H9 (cell line): ENCODE results near the gene GPR83. TPM values are rescaled to one million over a fixed set of nuclear protein-coding genes. Genes with fewer than 3 reads are reported as not detected.
"Not testable (repeated sequence)": the region's sequence is repeated elsewhere in the genome, so short reads cannot be mapped to it uniquely, and the experiment has no call there.

Source experiments
- DNase-seq: peaks from one replicate; pipeline ENCODE4 v3.0.0-alpha.2; 2017
- H2AFZ ChIP-seq: one replicate; pipeline ENCODE4 v1.6.1; 2013; ENCODE audit warnings: mild to moderate bottlenecking, low read length, control low read depth, moderate library complexity
- H2AK5ac ChIP-seq: 2 replicates; pipeline ENCODE4 v1.6.1; 2013; ENCODE audit warnings: low read length, control low read depth, mixed read lengths; ENCODE audit not compliant: insufficient read length
- H2BK120ac ChIP-seq: one replicate; pipeline ENCODE4 v1.6.1; 2013; ENCODE audit warnings: low read depth, mild to moderate bottlenecking, low read length, control low read depth, inconsistent platforms; ENCODE audit not compliant: poor library complexity, severe bottlenecking
- H2BK12ac ChIP-seq: 2 replicates; pipeline ENCODE4 v1.6.1; 2013; ENCODE audit warnings: low read length, control low read depth, mixed read lengths, low read depth; ENCODE audit not compliant: insufficient read length
- H2BK15ac ChIP-seq: 2 replicates; pipeline ENCODE4 v1.6.1; 2013; ENCODE audit warnings: low read depth, low read length, control low read depth
- H2BK20ac ChIP-seq: one replicate; pipeline ENCODE4 v1.6.1; 2013; ENCODE audit warnings: low read depth, mild to moderate bottlenecking, low read length, control low read depth, inconsistent platforms; ENCODE audit not compliant: poor library complexity, severe bottlenecking
- H2BK5ac ChIP-seq: 2 replicates; pipeline ENCODE4 v1.6.1; 2013; ENCODE audit warnings: low read length, control low read depth, mixed read lengths; ENCODE audit not compliant: insufficient read length
- H3K14ac ChIP-seq: 2 replicates; pipeline ENCODE4 v1.6.1; 2013; ENCODE audit warnings: low read length, control low read depth; ENCODE audit not compliant: insufficient read depth
- H3K18ac ChIP-seq: 2 replicates; pipeline ENCODE4 v1.6.1; 2013; ENCODE audit warnings: low read depth, mild to moderate bottlenecking, mixed read lengths, low read length, control low read depth; ENCODE audit not compliant: insufficient read length
- H3K23ac ChIP-seq: 2 replicates; pipeline ENCODE4 v1.6.1; 2013; ENCODE audit warnings: low read length, control low read depth, mixed read lengths, low read depth; ENCODE audit not compliant: insufficient read length
- H3K23me2 ChIP-seq: 2 replicates; pipeline ENCODE4 v1.6.1; 2013; ENCODE audit warnings: low read depth, mild to moderate bottlenecking, mixed read lengths, low read length, control low read depth; ENCODE audit not compliant: insufficient read length, poor library complexity, severe bottlenecking
- H3K27ac ChIP-seq: 2 replicates; pipeline ENCODE4 v1.5.1; 2013; ENCODE audit warnings: low read length, control low read depth, mixed read lengths, low read depth; ENCODE audit not compliant: insufficient read length
- H3K27me3 ChIP-seq: 2 replicates; pipeline ENCODE4 v1.6.1; 2013; ENCODE audit warnings: low read length, control low read depth, inconsistent platforms; ENCODE audit not compliant: insufficient read depth
- H3K4ac ChIP-seq: 2 replicates; pipeline ENCODE4 v1.6.1; 2013; ENCODE audit warnings: low read depth, mild to moderate bottlenecking, control low read depth, inconsistent platforms, low read length, moderate library complexity
- H3K4me1 ChIP-seq: 2 replicates; pipeline ENCODE4 v1.6.1; 2013; ENCODE audit warnings: low read length, control low read depth, inconsistent platforms; ENCODE audit not compliant: insufficient read depth
- H3K4me2 ChIP-seq: 2 replicates; pipeline ENCODE4 v1.6.1; 2013; ENCODE audit warnings: low read length, control low read depth, mixed read lengths; ENCODE audit not compliant: insufficient read length, insufficient read depth
- H3K56ac ChIP-seq: 2 replicates; pipeline ENCODE4 v1.6.1; 2013; ENCODE audit warnings: low read depth, mild to moderate bottlenecking, mixed read lengths, low read length, control low read depth; ENCODE audit not compliant: insufficient read length
- H3K79me1 ChIP-seq: 2 replicates; pipeline ENCODE4 v1.6.1; 2013; ENCODE audit warnings: low read depth, mild to moderate bottlenecking, moderate library complexity, low read length, control low read depth, inconsistent platforms; ENCODE audit not compliant: insufficient read depth, poor library complexity, severe bottlenecking
- H3K79me2 ChIP-seq: 2 replicates; pipeline ENCODE4 v1.6.1; 2013; ENCODE audit warnings: low read length, control low read depth, inconsistent platforms; ENCODE audit not compliant: insufficient read depth
- H3K9ac ChIP-seq: 2 replicates; pipeline ENCODE4 v1.6.1; 2013; ENCODE audit warnings: low read length, control low read depth, mixed read lengths; ENCODE audit not compliant: insufficient read length; ENCODE audit errors: extremely low read depth
- H3K9me3 ChIP-seq: one replicate; pipeline ENCODE4 v1.6.1; 2013; ENCODE audit warnings: low read depth, low read length, inconsistent platforms; ENCODE audit not compliant: control insufficient read depth
- H3T11ph ChIP-seq: one replicate; pipeline ENCODE4 v1.6.1; 2013; ENCODE audit warnings: mild to moderate bottlenecking, low read length, control low read depth, inconsistent platforms
- H4K20me1 ChIP-seq: one replicate; pipeline ENCODE4 v1.6.1; 2013; ENCODE audit not compliant: control insufficient read depth, insufficient read length, insufficient read depth
- H4K5ac ChIP-seq: 2 replicates; pipeline ENCODE4 v1.6.1; 2013; ENCODE audit warnings: low read depth, mild to moderate bottlenecking, mixed read lengths, low read length, control low read depth; ENCODE audit not compliant: insufficient read length
- H4K8ac ChIP-seq: replicated peaks from 2 replicates; pipeline ENCODE4 v1.6.1; 2013; ENCODE audit warnings: low read length, control low read depth, mixed read lengths, low read depth; ENCODE audit not compliant: insufficient read length
- H4K91ac ChIP-seq: 2 replicates; pipeline ENCODE4 v1.6.1; 2013; ENCODE audit warnings: low read depth, mild to moderate bottlenecking, moderate library complexity, mixed read lengths, low read length, control low read depth; ENCODE audit not compliant: insufficient read length
- H3K27ac Mint-ChIP-seq, 3 experiments: 2 replicates in 2 of 3; 3 replicates in 1 of 3; pipeline ENCODE4 v1.8.0; 2020 to 2021; ENCODE audit warnings: mixed read lengths in 3 of 3, mild to moderate bottlenecking in 1 of 3, moderate library complexity in 1 of 3
- H3K27me3 Mint-ChIP-seq: 2 replicates; pipeline ENCODE4 v1.8.0; 2021; ENCODE audit warnings: low read depth, mild to moderate bottlenecking, moderate library complexity, mixed read lengths
- H3K36me3 Mint-ChIP-seq, 3 experiments: 2 replicates in 2 of 3; 3 replicates in 1 of 3; pipeline ENCODE4 v1.8.0; 2020 to 2021; ENCODE audit warnings: low read depth in 3 of 3, mixed read lengths in 3 of 3; ENCODE audit not compliant: insufficient read depth in 1 of 3
- H3K4me1 Mint-ChIP-seq, 2 experiments: 2 replicates each; pipeline ENCODE4 v1.8.0; 2020; ENCODE audit warnings: mixed read lengths in 2 of 2
- H3K4me3 Mint-ChIP-seq, 2 experiments: 2 replicates in 1 of 2; 3 replicates in 1 of 2; pipeline ENCODE4 v1.8.0; 2020 to 2021; ENCODE audit warnings: mild to moderate bottlenecking in 2 of 2, mixed read lengths in 2 of 2, moderate library complexity in 1 of 2
- H3K9me3 Mint-ChIP-seq, 2 experiments: 2 replicates in 1 of 2; 3 replicates in 1 of 2; pipeline ENCODE4 v1.8.0; 2020; ENCODE audit warnings: mild to moderate bottlenecking in 2 of 2, mixed read lengths in 2 of 2, moderate library complexity in 1 of 2
- WGBS: extraction: QIAGEN DNeasy Blood & Tissue Kit; methylation state at CpG from one replicate; pipeline ENCODE4 v1.1.7; 2013; ENCODE audit warnings: missing lambda C conversion rate, low lambda C conversion rate, mixed read lengths; ENCODE audit not compliant: insufficient read length; ENCODE audit errors: extremely low coverage; 5-methylcytosine and 5-hydroxymethylcytosine counted together
- total RNA-seq: library from RNA; stranded (reverse); gene quantifications from 2 replicates; pipeline ENCODE4 v1.2.1, GENCODE V29; 2021
- TF ChIP-seq, protein P1 (sequence below): fragments of 200-600 bp; sonication (generic); conservative IDR thresholded peaks from 3 replicates; pipeline ENCODE4 v1.8.0; 2021; ENCODE audit warnings: antibody characterized with exemption, mild to moderate bottlenecking

Gene GPR83
- total RNA-seq, 1 experiment from 2014 or later = not detected

DNA sequence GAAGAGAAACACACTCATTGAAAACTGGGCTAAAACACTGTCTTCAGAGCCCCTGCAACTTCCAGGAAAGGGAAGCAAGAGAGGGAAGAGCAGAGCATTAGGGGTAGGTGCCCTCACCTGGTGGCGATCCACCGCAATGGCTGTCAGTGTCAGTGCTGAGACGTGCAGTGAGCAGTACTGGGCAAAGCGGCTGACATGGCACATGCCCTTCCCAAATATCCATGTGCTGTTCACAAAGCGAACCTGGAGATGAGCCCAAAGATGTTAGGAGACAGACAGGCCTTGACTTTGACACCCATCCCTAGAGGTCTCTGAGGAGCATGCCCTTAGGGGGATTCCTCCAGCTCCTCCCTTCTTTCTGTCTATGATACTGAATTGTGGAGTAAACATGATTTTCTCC is 4.9 kb downstream of the GPR83 start:
- Histone ChIP-seq H3K79me1 (no peaks in the 10 kb centered on the region), H3K23me2 (no peaks in the 10 kb centered on the region), H3K4me2 (no peak overlapping the region), H4K5ac (no peak overlapping the region), H3K14ac (no peak overlapping the region), H4K8ac (no peak overlapping the region), H3K18ac (no peak overlapping the region), H4K20me1 (no peaks in the 10 kb centered on the region), H2BK15ac (no peak overlapping the region), H3K9me3 (no peaks in the 10 kb centered on the region), H3K4me1 (no peaks in the 10 kb centered on the region), H2BK12ac (no peak overlapping the region), H3K27me3 (peaks cover 16% of the 10 kb centered on the region; the same call in 1 of the 2 replicates), H3K4ac (no peak overlapping the region), H3K9ac (no peak overlapping the region), H3K79me2 (no peaks in the 10 kb centered on the region), H2AFZ (no peak overlapping the region), H3K56ac (no peak overlapping the region), H2BK20ac (no peak overlapping the region), H2BK5ac (no peak overlapping the region), H2BK120ac (no peak overlapping the region), H3T11ph (no peak overlapping the region), H2AK5ac (no peak overlapping the region), H4K91ac (no peak overlapping the region), H3K23ac (no peak overlapping the region), H3K27ac (no peak overlapping the region)
- Mint-ChIP-seq H3K4me1 (peaks cover 6% of the 10 kb centered on the region in 2 experiments), H3K27ac (no peak overlapping the region), H3K9me3 (peaks cover 0 to 2% of the 10 kb centered on the region in 2 experiments; a peak in 2 of 5 replicates), H3K36me3 (no peaks in the 10 kb centered on the region), H3K27me3 (peaks cover 45% of the 10 kb centered on the region), H3K4me3 (no peak overlapping the region)
- TF ChIP-seq, protein P1, sequence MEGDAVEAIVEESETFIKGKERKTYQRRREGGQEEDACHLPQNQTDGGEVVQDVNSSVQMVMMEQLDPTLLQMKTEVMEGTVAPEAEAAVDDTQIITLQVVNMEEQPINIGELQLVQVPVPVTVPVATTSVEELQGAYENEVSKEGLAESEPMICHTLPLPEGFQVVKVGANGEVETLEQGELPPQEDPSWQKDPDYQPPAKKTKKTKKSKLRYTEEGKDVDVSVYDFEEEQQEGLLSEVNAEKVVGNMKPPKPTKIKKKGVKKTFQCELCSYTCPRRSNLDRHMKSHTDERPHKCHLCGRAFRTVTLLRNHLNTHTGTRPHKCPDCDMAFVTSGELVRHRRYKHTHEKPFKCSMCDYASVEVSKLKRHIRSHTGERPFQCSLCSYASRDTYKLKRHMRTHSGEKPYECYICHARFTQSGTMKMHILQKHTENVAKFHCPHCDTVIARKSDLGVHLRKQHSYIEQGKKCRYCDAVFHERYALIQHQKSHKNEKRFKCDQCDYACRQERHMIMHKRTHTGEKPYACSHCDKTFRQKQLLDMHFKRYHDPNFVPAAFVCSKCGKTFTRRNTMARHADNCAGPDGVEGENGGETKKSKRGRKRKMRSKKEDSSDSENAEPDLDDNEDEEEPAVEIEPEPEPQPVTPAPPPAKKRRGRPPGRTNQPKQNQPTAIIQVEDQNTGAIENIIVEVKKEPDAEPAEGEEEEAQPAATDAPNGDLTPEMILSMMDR = no peak
- no CpG with 5 or more reads among the region's 5 CpGs for WGBS
- DNase-seq = no peak

DNA sequence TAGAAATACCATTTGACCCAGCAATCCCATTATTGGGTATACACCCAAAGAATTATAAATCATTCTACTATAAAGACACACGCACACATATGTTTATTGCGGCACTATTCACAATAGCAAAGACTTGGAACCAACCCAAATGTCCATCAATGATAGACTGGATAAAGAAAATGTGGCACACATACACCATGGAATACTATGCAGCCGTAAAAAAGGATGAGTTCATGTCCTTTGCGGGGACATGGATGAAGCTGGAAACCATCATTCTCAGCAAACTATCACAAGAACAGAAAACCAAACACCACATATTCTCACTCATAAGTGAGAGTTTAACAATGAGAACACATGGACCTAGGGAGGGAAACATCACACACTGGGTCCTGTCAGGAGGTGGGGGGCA is 9.3 kb downstream of the GPR83 start:
- H3K14ac ChIP-seq, H3K4me1 Mint-ChIP-seq, H3K4ac ChIP-seq, H3K9ac ChIP-seq, H2AFZ ChIP-seq, H4K20me1 ChIP-seq, H3K27ac ChIP-seq, DNase-seq, H2BK15ac ChIP-seq, H4K8ac ChIP-seq, H2BK12ac ChIP-seq, H4K5ac ChIP-seq, H3K36me3 Mint-ChIP-seq, H3K27me3 ChIP-seq, H2BK20ac ChIP-seq, H3K79me2 ChIP-seq, H3K27ac Mint-ChIP-seq, H3K18ac ChIP-seq, H2AK5ac ChIP-seq, H3K4me3 Mint-ChIP-seq, H4K91ac ChIP-seq, H3K4me1 ChIP-seq, H3K4me2 ChIP-seq, H2BK120ac ChIP-seq, H3T11ph ChIP-seq, H3K9me3 ChIP-seq, H3K79me1 ChIP-seq, H2BK5ac ChIP-seq, H3K56ac ChIP-seq, H3K23me2 ChIP-seq, H3K9me3 Mint-ChIP-seq, H3K23ac ChIP-seq: not testable (repeated sequence)
- no CpG with 5 or more reads among the region's 4 CpGs for WGBS
- peaks cover 13% of the 10 kb centered on the region for H3K27me3 Mint-ChIP-seq
